Endometrial microvascular endothelial cells (primary cell): ENCODE measurements around the gene MGAT5. TPM values are rescaled to one million over a fixed set of nuclear protein-coding genes. Genes with fewer than 3 reads are reported as not detected.
"Not testable (repeated sequence)": the region's sequence is repeated elsewhere in the genome, so short reads cannot be mapped to it uniquely, and the experiment has no call there.

Experiments used
- in situ Hi-C: cut with HindIII; loops from 2 replicates; pipeline ENCODE4 v1.10.0; 2017; ENCODE audit warnings: low sequenced_read_pairs, low pct_unique_long_range_greater_than_20kb; ENCODE audit errors: inconsistent ontology term
- total RNA-seq: library from RNA; depleted of rRNA; stranded (reverse); fragments of >200 nt; gene quantifications from one replicate; pipeline ENCODE4 v1.2.3, GENCODE V29; 2015; ENCODE audit errors: inconsistent ontology term

MGAT5 gene
- total RNA-seq, 1 donor from 2014 or later, result 90.9 TPM

DNA sequence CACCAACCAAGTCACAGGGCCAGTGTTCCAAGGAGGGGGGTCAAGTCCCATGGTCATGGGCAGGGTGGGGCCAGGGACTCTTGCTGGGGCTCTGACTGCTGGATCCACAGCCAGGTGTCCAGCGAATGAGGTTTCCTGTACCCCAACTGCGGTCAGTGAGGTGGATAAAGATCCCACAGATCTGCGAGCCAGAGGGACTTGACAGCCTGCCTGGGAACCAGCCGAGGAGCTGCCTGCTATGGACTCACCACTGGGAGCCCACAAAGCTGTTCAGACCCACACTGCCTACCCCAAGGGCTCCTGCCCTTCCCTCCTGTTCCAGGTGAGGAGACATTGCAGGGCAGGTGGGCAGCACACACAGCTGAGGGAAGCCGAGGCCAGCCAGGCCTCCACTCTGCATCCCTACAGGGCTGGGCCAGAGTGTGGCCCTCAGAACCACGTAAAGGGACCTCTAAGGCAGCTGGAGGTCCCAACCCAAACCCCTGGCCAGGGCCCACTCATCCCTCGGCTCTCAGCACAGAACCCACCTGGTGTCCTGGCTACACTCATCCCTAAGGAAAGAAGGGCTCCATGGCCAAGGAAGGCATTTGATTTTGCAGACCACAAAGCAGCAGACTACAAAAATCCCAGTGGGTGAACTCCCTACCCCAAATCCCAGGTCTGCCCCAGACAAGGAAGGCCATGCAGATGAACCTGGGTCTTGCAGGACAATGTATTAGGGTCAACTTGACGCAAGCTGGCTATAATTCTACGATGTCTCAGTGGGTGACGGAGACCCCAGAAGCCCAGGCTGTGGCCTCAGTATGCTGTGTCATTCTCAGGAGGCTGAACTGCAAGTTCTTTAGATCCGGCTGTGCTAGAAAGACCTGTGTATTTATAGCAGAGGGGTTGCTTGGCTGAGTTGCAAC lies 209.2 kb downstream of the MGAT5 start:
- in situ Hi-C loops, result no loop called here

DNA sequence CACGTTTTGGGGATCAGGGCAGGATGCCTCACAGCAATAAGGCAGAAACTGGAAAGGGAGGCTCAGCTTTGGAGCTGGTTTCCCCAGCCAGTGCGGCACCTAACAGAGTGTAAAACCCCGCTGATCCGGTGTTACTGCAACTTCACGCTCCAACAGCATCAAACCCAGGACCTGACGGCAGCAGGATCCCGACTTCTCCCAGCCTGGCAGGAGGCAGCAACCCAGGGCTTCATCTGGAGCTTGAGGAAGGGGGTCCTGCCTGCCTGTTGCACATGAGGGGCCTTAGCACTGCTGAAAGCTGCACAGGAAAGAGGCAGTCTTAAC lies 209.8 kb downstream of the MGAT5 start:
- in situ Hi-C loops, result no loop called here

DNA sequence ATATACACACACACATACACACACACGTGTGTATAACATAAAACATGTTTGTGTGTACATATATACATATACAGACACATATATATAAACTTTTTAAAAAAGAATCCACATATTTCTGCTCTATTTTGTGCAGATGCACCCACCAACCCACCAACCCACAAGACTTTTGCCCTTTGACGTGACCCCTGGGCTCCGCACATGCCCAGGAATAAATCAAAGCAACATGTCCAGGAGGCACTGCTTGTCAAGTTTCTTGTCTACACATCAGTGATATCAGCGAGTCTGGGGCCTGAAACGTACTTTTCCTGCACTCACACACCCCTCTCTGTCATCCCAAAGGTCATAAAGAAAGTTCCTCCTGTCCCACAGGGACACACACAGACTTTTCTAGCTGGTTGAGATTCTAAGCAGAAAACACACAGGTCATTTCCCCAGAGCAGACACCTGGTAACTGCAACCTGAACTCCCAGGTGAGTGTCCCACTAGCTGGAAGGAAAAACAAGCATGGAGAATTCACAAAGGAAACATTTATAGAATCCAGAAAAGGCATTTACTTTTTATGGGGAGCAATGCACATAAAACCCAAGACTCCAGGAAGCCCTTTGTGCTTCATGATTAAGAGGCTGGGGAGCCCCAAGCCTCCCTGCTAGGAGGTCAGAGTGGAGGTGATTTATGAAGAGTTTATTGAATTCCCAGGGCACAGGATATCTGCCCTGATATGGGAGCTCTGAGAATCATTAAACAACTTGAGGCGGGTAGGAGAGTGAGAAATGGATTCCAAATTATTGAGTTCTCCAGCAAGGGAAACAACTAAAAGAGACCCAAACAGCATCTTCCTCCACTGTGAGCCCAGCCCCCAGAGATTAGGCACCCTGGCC lies 211.6 kb downstream of the MGAT5 start:
- in situ Hi-C loops, result no loop called here

- in situ Hi-C loops, result no loop called here
These were observed 212.3 kb downstream of the MGAT5 start for GRCh38 chr2:134466141-134466540.

DNA sequence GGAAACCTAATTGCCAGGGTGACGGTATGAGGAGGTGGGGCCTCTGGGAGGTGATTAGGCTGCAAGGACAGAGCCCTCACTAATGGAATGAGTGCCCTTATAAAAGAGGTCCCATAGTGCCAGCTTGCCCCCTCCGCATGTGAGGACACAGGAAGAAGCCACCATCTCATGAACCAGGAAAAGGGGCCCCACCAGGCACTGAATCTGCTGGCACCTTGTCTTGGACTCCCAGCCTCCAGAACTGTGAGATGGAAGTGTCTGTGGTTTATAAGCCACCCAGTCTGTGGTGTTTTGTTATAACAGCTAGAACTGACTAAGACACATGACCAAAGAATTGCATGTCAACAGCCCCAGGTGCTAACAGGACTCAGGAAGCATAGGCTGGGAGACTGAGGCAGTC lies 214.3 kb downstream of the MGAT5 start:
- in situ Hi-C loops, result no loop called here

DNA sequence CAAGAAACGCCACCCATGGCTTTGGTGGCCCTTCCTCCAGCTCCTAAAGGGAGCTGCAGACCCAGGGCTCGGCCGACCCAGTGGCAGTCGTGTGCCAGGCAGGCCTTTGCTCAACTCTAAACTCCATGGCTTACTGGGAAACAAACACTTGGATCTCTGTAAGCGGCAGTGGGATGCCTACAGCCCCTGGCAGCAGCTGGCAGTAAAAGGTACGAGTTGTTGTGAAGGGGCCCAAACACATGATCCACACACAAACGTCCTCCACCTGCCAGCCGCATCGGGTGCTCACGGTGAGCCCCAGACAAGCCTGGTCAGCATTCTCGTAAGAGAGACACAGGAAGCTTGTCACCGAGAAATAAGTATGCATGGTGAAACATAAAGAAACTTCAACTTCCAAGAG lies 214.9 kb downstream of the MGAT5 start:
- in situ Hi-C loops, result no loop called here

- in situ Hi-C loops, result no loop called here
These were observed 215.7 kb downstream of the MGAT5 start for GRCh38 chr2:134469516-134470115.

GRCh38 chr2:134470561-134471168 lies 216.8 kb downstream of the MGAT5 start:
- in situ Hi-C loops, result no loop called here

GRCh38 chr2:134476982-134477381 lies 223.1 kb downstream of the MGAT5 start:
- in situ Hi-C loops, result not testable (repeated sequence)

- in situ Hi-C loops, result no loop called here
These were observed 225.9 kb downstream of the MGAT5 start for GRCh38 chr2:134479696-134480330.

DNA sequence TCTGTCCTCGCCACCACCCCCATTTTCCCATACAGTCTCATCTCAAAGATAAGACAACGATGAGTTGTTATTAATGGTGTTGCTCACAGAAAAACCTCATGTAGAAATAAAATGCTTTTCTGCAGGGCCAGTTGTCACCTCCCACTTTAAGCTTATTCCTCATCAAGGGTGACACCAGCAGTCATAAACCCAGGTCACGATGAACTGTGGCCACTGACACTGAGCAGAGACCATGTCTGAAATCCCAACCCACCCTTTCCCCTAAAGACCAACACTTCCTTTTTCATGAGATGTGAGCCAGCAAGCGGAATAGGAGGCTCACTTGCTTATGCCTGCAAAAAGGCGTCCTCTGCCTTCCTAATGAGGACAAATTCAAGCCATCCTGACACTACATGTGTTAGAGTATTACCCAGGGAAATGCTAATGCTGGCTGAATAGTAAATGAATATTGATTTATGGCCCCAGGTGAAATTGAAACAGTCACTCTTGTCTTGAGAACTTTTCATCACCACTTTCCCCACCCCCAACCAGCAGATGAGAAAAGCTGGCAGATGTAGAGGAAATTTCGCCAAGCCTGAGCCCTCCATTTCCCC lies 228.4 kb downstream of the MGAT5 start:
- in situ Hi-C loops, result no loop called here

- in situ Hi-C loops, result no loop called here
These were observed 229.0 kb downstream of the MGAT5 start for GRCh38 chr2:134482766-134483340.

DNA sequence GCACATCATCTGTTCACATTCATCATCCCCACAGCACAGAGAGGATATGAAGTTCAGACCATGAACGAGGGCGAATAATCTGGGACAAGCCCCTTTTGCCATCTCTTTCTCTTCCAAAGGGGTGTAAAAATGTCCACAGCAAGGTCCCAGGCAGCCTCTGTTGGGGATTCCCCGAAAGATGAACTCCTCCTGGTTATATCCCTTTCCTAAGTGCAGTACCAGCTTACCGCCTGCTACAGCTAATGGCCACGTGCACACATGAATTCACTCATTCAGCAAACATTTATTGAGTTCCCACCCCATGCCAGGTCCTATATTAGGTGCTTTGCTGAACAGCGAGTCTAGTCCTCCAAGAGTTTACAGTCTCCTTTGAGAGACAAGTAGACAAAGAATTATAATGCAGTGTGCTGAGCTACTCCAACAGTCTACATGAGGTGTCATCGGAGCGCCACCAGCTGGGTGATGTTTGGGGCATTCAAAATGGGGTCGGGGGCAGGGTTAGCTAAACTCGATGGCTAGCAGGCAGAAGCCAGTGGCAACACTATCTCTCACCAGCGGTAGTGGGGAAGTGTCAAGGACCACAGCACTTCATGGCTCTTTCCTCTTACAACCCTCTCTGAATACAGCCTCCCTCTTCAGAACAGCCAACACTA lies 236.0 kb downstream of the MGAT5 start:
- in situ Hi-C loops, result no loop called here

GRCh38 chr2:134490559-134490958 lies 236.7 kb downstream of the MGAT5 start:
- in situ Hi-C loops, result no loop called here

DNA sequence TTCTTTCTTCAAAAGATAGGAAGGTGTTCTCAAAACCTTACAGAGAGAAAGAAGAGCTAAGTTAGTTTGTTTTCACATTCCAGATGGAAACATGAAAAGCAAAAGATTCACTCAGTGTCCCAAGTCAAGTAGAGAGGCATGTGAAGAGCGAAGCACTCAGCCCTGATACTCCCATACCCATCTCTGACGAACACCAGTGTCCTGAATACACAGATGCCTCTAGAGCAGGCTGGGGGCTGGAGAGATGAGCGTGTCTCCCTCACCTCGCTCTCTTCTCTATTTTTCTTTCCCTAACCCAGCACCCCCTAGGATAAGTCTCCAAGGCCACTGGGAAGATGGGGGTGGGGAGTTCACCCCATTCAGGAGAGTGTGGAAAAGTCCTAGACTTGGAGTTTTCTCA lies 237.2 kb downstream of the MGAT5 start:
- in situ Hi-C loops, result no loop called here

DNA sequence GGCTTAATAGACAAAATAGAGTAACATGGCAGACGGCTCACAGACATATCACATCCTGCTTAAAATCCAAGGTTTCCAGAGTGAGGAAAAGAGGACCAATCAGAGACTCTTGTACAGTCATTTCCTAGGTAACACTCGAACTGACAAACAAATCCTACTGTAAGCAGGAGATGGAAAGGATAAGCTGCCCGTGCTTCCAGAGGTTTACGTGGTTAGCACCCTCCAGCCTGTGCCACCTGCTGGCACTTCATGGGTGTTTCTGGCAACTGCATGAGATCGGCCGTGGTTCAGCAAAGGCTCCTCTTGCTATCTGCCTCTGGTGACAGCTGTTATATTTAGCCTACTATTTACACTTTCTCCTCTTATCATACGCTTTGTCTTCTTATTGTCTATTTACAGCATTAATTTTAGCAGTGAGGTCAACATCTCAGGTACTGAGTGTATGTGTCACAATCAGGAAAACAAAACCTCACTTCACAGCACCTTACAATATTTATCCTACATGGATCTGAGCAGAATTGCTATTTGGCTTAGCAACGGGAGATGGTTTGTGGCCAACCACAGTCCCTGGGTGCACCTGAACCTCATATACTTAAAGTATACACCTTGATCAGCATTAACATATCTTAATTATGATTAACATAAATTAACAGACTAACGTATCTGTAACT lies 238.0 kb downstream of the MGAT5 start:
- in situ Hi-C loops, result no loop called here

- in situ Hi-C loops, result no loop called here
These were observed 239.9 kb downstream of the MGAT5 start for GRCh38 chr2:134493797-134494196.
